HL-60/S4 (cell line): ENCODE results near the gene CLCNKA.
"Not testable (repeated sequence)": the region's sequence is repeated elsewhere in the genome, so short reads cannot be mapped to it uniquely, and the experiment has no call there.

Experiments
- in situ Hi-C: fragments of 300-500 bp; cut with MboI; formaldehyde crosslinking; loops from 2 replicates; pipeline ENCODE4 v1.14.3; 2022; ENCODE audit warnings: low sequenced_read_pairs

The CLCNKA gene

DNA sequence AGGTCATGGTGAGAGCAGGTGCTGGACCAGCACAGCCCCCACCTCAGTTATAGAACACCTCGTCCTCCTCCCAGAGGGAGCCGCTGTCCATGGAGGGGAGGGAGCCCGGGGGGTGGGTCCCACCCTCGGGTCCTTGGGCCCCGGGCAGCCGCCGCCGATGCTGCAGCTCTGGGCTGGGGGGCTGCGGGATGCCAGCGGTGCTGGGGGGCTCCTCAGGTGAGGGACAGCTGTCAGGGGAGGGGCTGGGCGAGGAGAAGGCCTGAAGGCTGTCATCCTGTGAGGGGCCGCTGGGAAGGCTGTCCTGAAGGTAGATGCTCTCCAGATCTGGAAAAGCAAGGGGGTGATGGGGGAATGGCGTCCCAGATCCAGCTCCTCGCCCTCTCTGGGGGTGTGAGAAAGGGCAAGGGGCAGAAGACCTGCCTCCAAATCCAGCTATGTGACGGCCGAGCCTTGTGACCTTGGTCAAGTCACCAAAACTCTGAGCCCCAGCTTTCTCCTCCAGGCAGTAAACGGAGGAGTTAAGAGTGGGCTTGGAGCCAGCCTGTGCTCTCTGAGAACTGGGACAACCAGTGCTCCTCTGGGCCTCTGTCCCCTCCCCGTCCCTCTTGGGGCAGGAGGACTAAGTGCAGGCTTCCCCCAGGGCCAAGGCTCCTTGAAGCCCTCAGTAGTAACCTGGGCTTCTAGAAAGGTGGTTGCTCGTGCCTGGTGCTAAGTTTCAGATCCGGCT is 36.7 kb downstream of the CLCNKA start:
- in situ Hi-C loops, result not testable (repeated sequence)

DNA sequence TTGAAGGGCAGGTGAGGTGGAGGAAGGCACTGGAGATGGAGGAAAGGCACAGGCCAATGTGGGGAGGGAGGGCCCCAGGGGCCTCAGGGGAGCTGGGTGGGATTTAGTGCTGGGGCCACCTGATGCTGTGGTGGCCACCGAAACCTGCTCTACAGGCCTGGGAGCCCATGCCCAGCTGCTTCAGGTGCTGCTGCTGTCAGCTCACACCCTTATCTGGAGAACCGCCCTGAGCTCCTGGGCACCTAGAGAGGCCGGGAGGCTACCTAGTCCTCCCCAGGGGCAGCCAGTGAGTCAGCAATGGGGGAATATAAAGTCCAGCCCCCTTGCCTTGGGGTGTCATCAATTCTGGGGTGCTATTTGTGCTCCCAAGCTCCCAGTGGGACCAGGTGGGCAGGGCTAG is 39.4 kb downstream of the CLCNKA start:
- in situ Hi-C loops, result no loop called here

DNA sequence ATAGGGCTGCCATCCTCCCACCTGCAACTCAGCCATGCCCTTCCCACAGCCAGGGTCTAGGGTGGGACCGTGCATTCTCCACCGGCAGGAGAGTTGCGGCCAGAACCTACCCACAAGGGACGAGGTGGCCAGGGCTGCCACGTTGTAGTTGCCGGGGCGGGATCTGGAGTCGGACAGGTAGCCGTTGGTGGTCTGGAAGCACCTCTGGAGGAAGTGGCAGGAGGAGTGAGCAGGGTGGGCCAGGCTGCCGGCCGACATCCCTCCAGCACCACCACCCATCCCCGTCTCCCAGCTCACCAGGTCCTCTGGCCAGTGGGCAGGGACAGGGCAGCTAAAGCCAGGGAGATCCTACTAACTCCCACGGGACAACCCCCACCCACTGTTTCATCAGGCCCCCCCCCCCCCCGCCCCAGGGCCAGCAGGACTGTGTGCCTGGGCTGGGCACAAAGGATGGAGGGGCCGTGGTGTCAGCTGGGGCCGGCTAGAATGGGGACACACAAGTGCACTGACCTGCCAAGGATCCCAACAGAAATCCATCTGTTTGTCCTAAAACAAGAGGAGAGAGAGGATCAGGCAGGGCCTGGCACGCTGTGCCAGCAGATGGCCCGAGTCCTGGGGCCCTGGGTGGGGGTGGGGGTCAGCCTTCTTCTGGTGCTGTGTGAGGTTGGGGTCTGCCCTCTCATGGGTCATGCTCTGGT is 40.3 kb downstream of the CLCNKA start:
- in situ Hi-C loops, result not testable (repeated sequence)

DNA sequence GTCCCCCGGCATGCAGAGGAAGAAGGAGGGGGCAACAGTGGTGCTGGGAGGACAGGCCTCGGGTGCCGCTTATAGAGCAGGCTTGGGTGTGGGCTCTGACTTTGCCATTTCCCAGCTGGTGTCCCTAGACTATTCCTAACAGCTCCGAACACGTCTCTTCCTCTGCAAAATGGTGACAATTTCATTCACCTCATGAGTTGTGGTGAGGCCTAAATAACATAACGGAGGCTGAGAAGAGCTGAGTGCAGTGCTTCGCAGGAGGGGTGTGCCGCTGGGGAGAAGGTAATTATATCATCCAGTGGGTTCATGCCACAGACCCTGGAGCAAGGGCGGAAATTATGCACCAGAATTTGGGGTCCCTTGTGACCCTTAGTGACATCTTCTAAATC is 40.8 kb downstream of the CLCNKA start:
- in situ Hi-C loops, result not testable (repeated sequence)

DNA sequence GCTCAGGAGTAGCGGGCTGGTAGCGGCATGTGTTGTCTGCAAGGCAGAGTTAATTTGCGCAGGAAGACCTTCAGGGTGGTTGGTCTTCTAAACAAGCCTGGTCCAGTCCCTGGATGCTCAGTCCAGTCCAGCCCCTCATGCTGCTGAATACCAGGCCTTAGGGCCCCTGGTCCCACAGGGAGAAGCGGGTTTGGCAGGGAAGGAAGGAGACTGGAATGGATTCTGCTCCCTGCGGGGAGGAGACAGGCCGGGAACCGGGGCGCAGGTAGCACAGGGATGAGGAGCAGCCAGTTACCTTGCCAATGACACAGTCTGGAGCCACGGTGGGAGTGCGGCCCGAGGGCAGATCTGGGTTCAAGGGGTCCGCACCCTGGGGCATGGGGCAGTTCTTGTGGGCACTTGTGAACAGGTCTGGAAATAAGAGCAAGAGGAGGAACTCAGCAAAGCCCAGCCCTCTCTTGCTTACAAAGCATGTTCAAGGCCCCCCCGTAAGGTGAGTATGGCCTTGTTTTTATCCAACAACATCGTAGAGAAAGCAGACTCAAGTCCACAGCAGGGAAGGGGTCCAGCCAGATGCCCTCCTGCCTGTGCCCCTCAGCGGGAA is 41.5 kb downstream of the CLCNKA start:
- in situ Hi-C loops, result no loop called here

DNA sequence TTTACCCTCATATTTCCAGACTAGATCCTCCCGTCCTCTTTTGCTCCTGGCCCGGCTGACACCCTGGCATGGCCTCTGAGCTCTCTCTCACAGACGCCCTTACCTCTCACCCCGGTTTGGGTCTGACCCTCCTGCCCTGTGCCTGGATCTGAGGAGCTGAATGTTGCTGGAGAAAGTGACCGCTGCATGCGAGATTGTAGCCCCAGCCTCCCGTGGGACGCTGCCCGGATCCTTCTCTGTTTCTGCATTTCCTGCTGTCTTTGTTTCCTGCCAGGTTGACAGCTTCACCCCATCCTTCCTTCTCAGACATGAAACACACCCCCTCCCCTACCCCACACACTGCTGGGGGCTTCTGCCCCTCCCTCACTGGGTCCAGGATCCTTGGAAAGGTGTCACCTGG is 42.1 kb downstream of the CLCNKA start:
- in situ Hi-C loops, result no loop called here

DNA sequence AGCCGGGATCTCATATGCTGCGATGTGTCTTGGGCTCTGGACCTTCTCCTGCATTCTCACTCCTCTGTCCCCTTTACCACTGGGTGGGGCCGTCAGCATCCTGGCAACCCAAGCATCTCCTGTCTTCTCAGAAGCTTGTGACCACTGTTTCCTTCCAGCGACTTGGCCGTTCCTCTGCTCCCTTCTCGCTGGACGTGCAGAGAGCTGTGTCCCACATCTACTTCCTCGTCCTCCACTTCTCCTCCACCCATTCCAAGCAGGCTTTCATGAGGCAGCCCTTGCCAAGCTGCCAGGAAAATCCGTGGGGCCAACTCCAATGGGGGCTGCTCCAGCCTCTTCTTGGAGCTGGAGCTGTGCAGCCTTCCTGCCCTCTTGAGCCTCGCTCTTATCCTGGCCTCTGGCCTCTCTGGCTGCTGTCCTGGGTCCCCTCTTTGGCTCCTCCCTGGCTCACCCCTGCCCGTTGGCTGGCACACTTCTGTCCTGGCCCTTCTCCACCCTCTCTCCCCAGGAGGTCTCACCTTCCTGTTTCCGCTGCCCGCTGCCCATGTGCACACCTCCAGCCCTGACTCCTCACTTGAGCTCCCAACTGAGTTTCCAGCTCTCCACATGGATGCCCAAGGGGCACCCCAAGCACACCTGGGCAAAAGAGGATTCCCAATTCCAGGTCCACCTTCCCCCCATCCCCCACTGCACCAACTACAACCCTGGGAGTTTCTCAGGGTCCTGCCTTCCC is 42.9 kb downstream of the CLCNKA start:
- in situ Hi-C loops, result no loop called here

DNA sequence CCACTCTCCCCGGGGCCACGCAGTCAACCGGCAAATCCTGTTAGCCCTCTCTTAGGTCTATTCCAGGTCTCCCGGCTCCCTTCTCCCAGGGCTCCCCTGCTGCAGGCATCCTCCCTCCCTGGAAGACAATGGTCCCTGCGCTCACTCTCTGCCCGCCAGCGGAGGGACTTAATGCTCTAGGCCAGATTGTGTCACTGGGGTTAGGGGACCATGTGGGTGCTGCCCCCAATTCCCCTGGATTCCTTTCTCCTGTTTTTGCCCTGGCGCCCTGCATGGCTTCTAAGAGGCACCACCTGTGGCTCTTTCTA is 43.4 kb downstream of the CLCNKA start:
- in situ Hi-C loops, result no loop called here

DNA sequence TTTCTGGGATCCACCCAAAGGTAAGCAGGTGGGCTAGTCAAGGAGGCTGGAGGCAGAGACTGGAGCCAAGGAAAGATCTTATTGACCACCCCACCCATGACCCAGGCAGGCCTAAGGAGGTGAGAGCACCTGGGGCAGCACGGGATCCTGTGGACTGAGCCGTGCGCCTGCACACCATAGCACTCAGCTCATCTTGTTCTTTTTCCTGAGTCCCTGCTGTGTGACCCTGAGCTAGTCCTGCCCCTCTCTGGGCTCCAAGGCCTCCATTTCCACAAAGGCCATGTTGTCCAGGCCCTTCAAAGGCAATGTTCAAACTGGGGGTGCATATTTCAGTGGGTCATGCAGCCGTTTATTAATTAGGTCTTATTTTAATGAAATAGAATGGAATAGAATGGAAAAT is 44.4 kb downstream of the CLCNKA start:
- in situ Hi-C loops, result no loop called here

DNA sequence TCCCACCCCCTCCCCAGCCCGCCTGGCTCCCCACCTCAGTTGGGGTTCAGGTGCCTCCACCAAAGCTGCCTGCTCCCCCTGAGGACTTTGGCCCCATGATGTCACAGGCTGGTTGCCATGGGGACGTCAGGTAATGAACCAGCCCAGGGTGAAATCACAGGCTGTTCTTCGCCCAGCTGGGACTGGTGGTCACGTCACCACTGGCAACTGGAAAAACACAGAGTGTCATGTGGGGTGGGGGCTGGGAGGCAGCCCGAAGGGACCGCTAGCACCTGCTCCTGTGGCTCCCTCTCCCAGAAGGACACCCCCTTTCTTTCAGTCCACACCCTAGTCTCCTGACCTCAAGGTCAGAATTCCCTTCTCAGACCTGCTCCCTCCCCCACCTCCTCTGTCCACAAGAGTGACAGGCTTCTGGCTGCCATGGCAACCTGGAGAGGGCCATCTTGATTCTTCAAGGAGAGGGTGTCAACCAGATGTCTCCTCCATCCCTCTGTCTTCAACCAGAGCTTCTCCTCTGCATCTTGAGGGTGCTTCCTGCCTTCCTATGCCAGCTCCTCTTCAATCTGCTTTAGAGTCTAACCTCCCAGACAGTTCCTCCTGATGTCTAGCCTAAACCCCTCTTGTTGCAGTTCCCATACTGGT is 45.4 kb downstream of the CLCNKA start:
- in situ Hi-C loops, result no loop called here

DNA sequence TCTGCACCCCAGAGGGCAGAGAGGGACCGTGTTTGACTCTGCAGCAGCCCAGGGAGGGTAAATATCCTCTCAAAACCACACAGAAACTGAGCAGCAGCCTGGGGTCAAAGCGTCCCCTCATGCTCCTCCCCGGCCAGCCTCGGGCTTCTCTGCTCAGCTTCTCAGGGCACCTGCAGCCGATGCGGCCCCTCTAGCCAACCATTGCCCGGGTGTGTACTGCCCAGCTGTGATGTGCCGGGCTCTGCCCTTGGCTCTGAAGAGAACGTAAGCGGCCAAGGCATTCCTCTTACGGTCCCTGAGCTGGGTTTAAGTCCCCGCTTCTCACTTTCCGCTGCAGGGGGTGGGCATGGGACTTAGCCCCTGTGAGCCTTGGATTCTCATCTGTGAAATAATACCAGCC is 46.1 kb downstream of the CLCNKA start:
- in situ Hi-C loops, result no loop called here

DNA sequence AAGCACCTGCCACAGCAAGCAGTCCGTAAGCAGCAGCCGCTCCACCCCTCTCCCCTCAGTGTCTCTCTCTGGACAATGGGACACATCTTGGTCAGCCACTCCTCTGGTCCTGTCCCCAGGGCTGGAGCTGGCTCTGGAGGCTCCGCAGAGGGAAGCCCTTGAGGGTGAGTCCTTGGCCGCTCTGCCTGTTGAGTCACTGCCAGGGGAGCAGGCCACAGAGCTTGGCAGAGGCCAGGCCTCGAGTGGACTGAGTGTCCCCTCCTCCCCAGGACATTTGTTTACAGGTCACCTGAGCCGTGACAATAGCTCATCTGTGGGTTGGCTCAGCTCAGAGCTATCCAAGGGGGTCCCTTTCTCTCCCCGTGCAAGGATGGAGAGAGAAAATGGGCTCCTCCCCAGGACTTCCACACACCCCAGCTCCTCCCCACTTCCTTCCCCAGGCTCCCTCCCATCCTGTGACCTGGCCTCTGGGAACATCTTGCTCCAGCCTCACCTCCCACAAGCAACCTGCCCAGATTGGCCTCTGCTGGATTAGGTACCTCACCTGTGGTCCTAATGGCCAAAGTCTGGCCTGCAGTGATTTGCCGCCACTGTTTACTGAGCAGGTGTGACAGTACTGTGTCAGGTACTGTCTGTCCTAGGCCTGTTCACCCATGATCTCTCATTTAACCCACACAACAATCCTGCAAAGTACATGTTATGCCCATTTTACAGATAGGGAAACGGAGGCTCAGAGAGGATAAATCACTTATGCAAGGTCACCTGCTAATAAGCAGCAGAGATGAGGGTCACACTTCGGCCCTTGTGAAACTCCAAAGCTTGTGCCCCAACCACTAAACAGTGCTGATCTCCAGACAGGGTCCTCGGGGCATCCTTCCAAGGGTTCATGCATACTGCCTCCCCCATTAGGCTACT is 46.8 kb downstream of the CLCNKA start:
- in situ Hi-C loops, result no loop called here

DNA sequence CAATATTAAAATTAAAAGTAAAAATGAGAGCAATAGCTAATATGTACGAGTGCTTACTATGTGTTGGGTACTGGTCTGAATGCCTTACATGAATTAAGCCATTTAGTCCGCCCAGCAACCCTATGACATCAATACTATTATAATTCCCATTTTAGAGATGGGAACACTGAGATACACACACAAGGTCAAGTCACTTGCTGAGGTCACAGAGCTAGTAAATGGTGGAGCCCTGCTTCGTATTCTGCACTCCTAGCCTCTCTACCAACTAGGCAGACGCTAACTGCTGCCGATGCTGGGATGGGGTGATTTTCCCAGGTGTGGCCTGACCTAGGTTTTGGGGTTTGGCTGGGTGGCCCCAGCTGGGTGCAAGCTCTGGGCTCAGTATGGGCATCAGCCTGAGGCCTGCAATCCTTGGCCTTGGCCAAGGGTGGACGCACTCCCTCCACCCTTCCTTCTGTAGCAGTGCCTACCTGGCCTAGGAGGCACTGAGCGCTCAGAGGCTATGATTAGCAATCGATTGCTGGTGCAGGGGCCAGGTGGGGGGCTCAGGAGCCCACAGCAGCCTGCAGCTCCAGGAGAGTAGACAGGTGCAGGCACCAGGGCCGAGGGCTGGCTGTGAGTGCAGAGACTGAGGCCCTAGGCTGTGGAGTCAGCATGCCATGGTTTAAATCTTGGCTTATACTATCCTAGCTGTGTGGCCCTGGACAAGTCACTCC is 49.0 kb downstream of the CLCNKA start:
- in situ Hi-C loops, result no loop called here

DNA sequence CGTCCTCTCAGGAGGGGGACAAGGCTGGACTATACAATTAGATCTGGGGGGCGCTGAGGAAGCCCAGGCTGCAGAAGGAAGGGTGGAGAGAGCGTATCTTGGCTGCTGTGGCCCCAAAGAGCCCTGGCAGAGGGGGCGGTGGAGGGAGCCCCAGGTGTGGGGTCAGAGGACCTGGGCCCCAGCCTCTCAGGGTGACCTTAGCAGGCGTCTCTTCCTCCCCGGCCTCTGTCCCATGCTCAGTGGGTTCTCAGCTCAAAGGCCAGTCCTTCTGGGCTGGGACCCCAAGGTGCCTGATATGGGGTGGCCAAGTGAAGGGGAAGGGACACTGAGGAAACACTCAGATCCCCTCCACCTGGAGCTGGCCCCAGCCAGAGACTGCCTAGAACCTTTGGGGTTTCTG is 49.8 kb downstream of the CLCNKA start:
- in situ Hi-C loops, result no loop called here

DNA sequence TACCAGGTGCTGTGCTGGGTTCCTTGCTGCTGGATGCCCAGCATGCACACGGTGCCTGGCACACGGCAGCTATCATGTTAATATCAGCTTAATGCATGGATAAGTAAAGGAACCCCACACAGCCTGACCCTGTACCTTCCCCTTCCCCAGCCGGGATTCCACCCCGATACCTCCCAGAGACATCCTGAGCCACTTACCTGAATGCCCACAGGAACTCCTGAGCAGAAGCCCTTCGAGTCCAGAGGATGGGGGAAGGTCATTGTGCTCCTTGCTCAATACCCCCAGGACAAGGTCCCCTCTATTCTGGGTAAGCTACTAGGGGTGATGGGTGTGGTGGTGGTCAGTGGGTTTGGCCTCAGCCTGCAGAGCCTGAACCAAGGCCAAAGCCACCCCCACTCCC is 50.3 kb downstream of the CLCNKA start:
- in situ Hi-C loops, result no loop called here

DNA sequence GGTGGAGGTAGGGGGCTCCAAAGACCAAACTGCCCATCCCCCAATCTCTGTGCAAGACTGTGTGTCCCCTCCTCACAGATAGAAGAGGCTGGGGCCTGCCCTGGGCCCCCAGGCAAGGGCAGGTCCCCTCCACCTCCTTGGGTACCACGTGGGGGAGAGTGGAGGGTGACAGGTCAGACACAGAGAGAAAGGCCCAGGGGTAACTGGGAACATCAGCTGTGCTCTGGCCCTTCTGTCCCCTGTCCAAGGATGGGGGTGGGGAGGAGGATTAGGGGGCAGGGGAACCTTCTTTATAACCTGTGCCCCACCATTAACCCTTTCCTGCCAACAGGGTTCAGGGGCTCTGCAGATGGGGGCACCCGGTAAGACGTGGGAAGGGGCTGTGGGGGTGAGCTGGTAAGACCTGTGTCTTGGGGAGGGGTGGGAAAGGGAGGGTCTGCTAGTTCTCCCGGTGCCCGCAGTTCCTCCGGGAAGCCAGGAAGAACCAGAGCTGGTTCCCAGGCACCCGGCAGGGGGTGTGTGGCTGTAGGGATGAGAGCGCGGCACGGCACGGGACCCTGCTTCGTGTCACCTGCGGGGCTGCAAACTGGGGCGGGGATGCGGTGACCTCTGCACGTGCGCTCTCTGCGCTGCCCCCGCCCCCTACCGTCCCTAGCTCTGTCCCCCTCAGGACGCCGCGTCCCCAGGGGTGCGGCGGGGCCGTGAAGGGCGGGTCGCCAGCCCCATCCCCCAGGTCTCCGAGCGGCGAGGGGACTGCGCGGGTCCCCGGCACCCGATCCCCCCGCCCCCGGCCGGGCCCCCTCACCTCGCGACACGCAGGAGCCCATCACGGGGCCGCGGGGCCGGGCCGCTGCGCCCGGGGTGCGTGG is 51.0 kb downstream of the CLCNKA start:
- in situ Hi-C loops, result no loop called here

DNA sequence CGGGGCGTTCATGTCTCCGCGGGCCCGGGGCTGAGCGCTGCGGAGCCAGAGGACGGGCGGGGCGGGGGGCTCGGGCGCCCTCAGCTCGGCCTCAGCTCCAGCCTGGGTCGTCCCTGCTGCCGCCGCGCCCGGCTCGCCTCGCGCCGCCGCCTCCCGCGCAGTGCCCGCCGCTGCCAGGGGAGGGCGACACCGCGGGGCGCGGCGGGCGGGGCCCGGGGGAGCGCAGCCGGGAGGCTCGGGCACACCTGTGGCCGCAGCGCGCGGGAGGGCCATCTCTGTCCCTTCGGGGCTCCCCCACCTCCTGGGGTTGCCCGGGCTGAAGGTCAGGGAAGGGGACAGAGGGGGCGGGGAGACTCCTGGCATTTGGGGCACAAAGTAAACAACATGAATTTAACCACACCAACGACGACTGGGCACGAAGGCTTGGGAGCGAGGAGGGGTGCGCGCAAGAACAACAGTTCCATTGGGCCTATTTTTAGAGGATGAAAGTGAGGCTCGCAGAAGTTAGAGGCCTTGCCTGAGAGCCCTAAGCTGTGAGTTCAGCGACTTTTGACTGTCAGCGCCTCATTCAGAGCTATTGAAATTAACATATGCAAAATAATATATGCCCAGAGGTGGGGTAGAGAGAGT is 51.8 kb downstream of the CLCNKA start, which contains the start of gene FAM131C:
FAM131C (minus strand) TSS at position 162 of the 630 bp plus-strand sequence. CDS start 209 bp downstream, outside the sequence.
- in situ Hi-C loops, result no loop called here

DNA sequence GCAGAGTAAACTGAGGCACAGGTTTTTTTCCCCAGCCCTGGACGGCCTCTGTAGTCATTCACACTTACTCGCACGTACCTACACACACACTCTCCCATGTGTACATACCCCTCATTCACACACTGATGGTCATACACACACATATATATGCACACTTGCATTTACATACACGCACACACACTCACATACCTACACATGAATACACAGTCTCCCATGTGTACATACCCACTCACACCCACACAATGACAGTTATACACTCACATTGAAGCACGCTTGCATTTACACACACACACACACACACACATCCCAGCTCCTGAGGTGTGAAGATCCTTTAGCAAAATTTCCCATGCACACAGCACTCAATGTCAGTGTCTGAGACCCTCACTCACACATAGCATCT is 52.4 kb downstream of the CLCNKA start:
- in situ Hi-C loops, result no loop called here
